GM12878 (cell line): Measurements from ENCODE around the gene CTNNBL1. TPM values are rescaled to one million over a fixed set of nuclear protein-coding genes. Genes with fewer than 3 reads are reported as not detected.

Source experiments
- ATAC-seq: fragments of 200-7000 bp; cut with Tn5 transposase; 3 replicates; pipeline ENCODE4 v1.9.1; 2020; ENCODE audit warnings: mild to moderate bottlenecking, moderate library complexity
- BruUV-seq: library from RNA; stranded (reverse); fragments of 400-500 nt; replicated peaks from 2 replicates; lab custom pipeline; 2021; lab: Mats Ljungman, UMichigan
- CTCF ChIA-PET: fragments of 300-600 bp; sonication (Branson Sonifier 250); formaldehyde crosslinking; extraction: SDS; loops from one replicate; lab custom pipeline; 2021; ENCODE audit warnings: inconsistent platforms; lab: Yijun Ruan, JAX
- POLR2A ChIA-PET: fragments of 350-600 bp; formaldehyde crosslinking; extraction: SDS; loops from one replicate; lab custom pipeline; 2021; ENCODE audit warnings: inconsistent platforms; lab: Charles Lee
- RAD21 ChIA-PET: fragments of 300-600 bp; sonication (Branson Sonifier 250); formaldehyde crosslinking; loops from one replicate; lab custom pipeline; 2023; ENCODE audit warnings: antibody characterized with exemption; ENCODE audit not compliant: unreplicated experiment; lab: Charles Lee
- SMC1A ChIA-PET: fragments of 300-600 bp; sonication (Branson Sonifier 250); formaldehyde crosslinking; loops from one replicate; lab custom pipeline; 2023; ENCODE audit not compliant: unreplicated experiment, uncharacterized antibody; lab: Charles Lee
- DNase-seq: peaks from one replicate; pipeline ENCODE4 v3.0.0-alpha.2; 2011; ENCODE audit warnings: low read depth, low spot score
- FAIRE-seq: peaks from 3 replicates; lab custom pipeline; 2011; peaks lifted over from hg19 to GRCh38; lab: Jason Lieb, UNC
- H2AFZ ChIP-seq: 2 replicates; pipeline ENCODE4 v1.6.0; 2011; ENCODE audit warnings: low read depth, low read length, control low read depth; ENCODE audit not compliant: control insufficient read depth
- H3K27ac ChIP-seq: 2 replicates; pipeline ENCODE4 v1.5.1; 2011; ENCODE audit warnings: control low read depth; ENCODE audit not compliant: control insufficient read depth, insufficient read depth
- H3K27me3 ChIP-seq, 2 experiments: replicated peaks in 1 of 2; 2 replicates each; pipeline versions ENCODE4 v1.6.0 to v1.6.1; 2011; ENCODE audit warnings: low read length in 1 of 2; ENCODE audit not compliant: control insufficient read depth in 2 of 2, insufficient read depth in 2 of 2
- H3K36me3 ChIP-seq, 2 experiments: 2 replicates each; pipeline ENCODE4 v1.5.1; 2011; ENCODE audit warnings: low read length in 1 of 2; ENCODE audit not compliant: control insufficient read depth in 2 of 2, insufficient read depth in 2 of 2
- H3K4me1 ChIP-seq: 2 replicates; pipeline ENCODE4 v1.6.1; 2011; ENCODE audit warnings: mild to moderate bottlenecking, low read length, moderate library complexity, mixed read lengths; ENCODE audit not compliant: control insufficient read depth, insufficient read depth
- H3K4me2 ChIP-seq: 2 replicates; pipeline ENCODE4 v1.6.0; 2011; ENCODE audit warnings: control low read depth; ENCODE audit not compliant: control insufficient read depth, insufficient read depth
- H3K4me3 ChIP-seq: fragments of 200-600 bp; sonication (generic); 2 replicates; pipeline ENCODE4 v1.5.1; 2016
- H3K79me2 ChIP-seq: 2 replicates; pipeline ENCODE4 v1.6.0; 2011; ENCODE audit warnings: low read length; ENCODE audit not compliant: control insufficient read depth, insufficient read depth
- H3K9ac ChIP-seq: 2 replicates; pipeline ENCODE4 v1.8.0; 2011; ENCODE audit warnings: low read length, control low read depth, mixed read lengths; ENCODE audit not compliant: control insufficient read depth, insufficient read depth
- H3K9me3 ChIP-seq: replicated peaks from 3 replicates; pipeline ENCODE4 v1.5.1; 2011; ENCODE audit warnings: mild to moderate bottlenecking, low read length; ENCODE audit not compliant: control insufficient read depth, insufficient read depth
- H4K20me1 ChIP-seq: 2 replicates; pipeline ENCODE4 v1.6.0; 2011; ENCODE audit not compliant: control insufficient read depth, insufficient read depth
- ATF7 ChIP-seq: fragments of 450-650 bp; IDR thresholded peaks from 2 replicates; pipeline ENCODE4 v1.6.1; 2016; ENCODE audit warnings: low read depth, mild to moderate bottlenecking
- CBX3 ChIP-seq: fragments of 200-600 bp; sonication (generic); IDR thresholded peaks from 2 replicates; pipeline ENCODE4 v1.6.1; 2016; ENCODE audit warnings: low read depth, borderline replicate concordance
- EZH2 ChIP-seq: IDR thresholded peaks from 2 replicates; pipeline ENCODE4 v1.6.1; 2012; ENCODE audit warnings: low read depth, mild to moderate bottlenecking, control low read depth, inconsistent platforms, low read length, borderline replicate concordance; ENCODE audit not compliant: control insufficient read depth
- GABPA ChIP-seq: IDR thresholded peaks from 2 replicates; pipeline ENCODE4 v1.6.1; 2014; ENCODE audit warnings: antibody characterized with exemption, low read depth, mild to moderate bottlenecking, inconsistent platforms
- NKRF ChIP-seq: fragments of 450-650 bp; conservative IDR thresholded peaks from 2 replicates; pipeline ENCODE4 v1.6.1; 2017; ENCODE audit warnings: mild to moderate bottlenecking, moderate library complexity
- NR2C2 ChIP-seq: IDR thresholded peaks from 2 replicates; pipeline ENCODE4 v1.6.1; 2011; ENCODE audit warnings: borderline replicate concordance, low read depth; ENCODE audit not compliant: control insufficient read depth, insufficient read length
- POLR2AphosphoS5 ChIP-seq: IDR thresholded peaks from 2 replicates; pipeline ENCODE4 v1.6.1; 2011; ENCODE audit warnings: mild to moderate bottlenecking, low read length, inconsistent platforms
- PRDM15 ChIP-seq: fragments of 450-650 bp; formaldehyde crosslinking; IDR thresholded peaks from 2 replicates; pipeline ENCODE4 v1.4.0; 2020; ENCODE audit warnings: mild to moderate bottlenecking, moderate library complexity
- SREBF2 ChIP-seq: IDR thresholded peaks from 2 replicates; pipeline ENCODE4 v1.6.1; 2012; ENCODE audit warnings: mild to moderate bottlenecking, low read length
- SUPT20H ChIP-seq: IDR thresholded peaks from 2 replicates; pipeline ENCODE4 v1.6.1; 2011; ENCODE audit warnings: low read depth, mild to moderate bottlenecking, low read length, moderate library complexity, borderline replicate concordance; ENCODE audit not compliant: control insufficient read depth
- ZSCAN29 ChIP-seq: fragments of 450-650 bp; IDR thresholded peaks from 2 replicates; pipeline ENCODE4 v1.6.1; 2017; ENCODE audit warnings: mild to moderate bottlenecking, moderate library complexity
- WGBS: methylation state at CpG from one replicate; pipeline ENCODE4 v1.1.6; 2016; ENCODE audit warnings: low lambda C conversion rate; ENCODE audit not compliant: insufficient replicate concordance, insufficient coverage; ENCODE audit errors: missing lambda C conversion rate; 5-methylcytosine and 5-hydroxymethylcytosine counted together
- in situ Hi-C: fragments of 300-500 bp; cut with MboI; formaldehyde crosslinking; loops from 9 replicates; pipeline ENCODE4 v1.14.3; 2018; ENCODE audit warnings: mixed read lengths
- intact Hi-C: fragments of 100-400 bp; cut with micrococcal nuclease; formaldehyde crosslinking; loops from one replicate; pipeline ENCODE4 v1.14.2; 2022; ENCODE audit not compliant: unreplicated experiment
- polyA plus RNA-seq, 11 experiments: library from polyadenylated mRNA; depleted of rRNA in 4 of 11; unstranded in 6 of 11; stranded (reverse) in 5 of 11; fragments of >200 nt; fragmentation: Nextera tagmentation in 4 of 11; fragmentation: Illumina TruSeq in 1 of 11; extraction: Ambion mirVana in 4 of 11; extraction: Trizol in 1 of 11; gene quantifications; 1 replicate in 1 of 11; 2 replicates in 10 of 11; pipeline versions ENCODE4 v1.2.1 to v1.2.3, GENCODE V29; 2011 to 2016; ENCODE audit warnings: inconsistent platforms in 2 of 11, missing spikeins in 2 of 11, low read depth in 1 of 11
- total RNA-seq, 4 experiments: library from RNA; depleted of rRNA in 3 of 4; stranded (reverse); fragments of >200 nt in 3 of 4; fragmentation: Illumina TruSeq in 1 of 4; extraction: Trizol in 1 of 4; gene quantifications; 2 replicates each; pipeline versions ENCODE4 v1.2.1 to v1.2.3, GENCODE V29; 2013 to 2021

The CTNNBL1 gene
- total and polyA plus RNA-seq, 10 of the 15 experiments (the other 5 are each of a cell fraction or from before 2014, with no cell fraction given): 43.1 to 102 (median 67.8) TPM

- ChIA-PET POLR2A (no interaction called here), CTCF (no interaction called here), SMC1A (no interaction called here), RAD21 (no interaction called here)
- TF ChIP-seq NKRF: no peak
- no peak for TF ChIP-seq NR2C2
- TF ChIP-seq CBX3: no peak
- no peak for TF ChIP-seq POLR2AphosphoS5
- TF ChIP-seq EZH2: no peak
- no peak for TF ChIP-seq PRDM15 (CRISPR knock-in tag)
- TF ChIP-seq ZSCAN29: no peak
- TF ChIP-seq ATF7: no peak
- no peak for TF ChIP-seq SREBF2
- TF ChIP-seq SUPT20H: no peak
- TF ChIP-seq GABPA: no peak
- Histone ChIP-seq H3K4me2 (no peak overlapping the region), H3K9me3 (no peaks in the 10 kb centered on the region), H3K27ac (no peak overlapping the region), H2AFZ (no peak overlapping the region), H3K4me1 (peaks cover 10% of the 10 kb centered on the region), H3K4me3 (no peak overlapping the region), H3K27me3 (no peaks in the 10 kb centered on the region), H3K9ac (no peak overlapping the region), H3K79me2 (no peaks in the 10 kb centered on the region), H4K20me1 (no peaks in the 10 kb centered on the region), H3K36me3 (peaks cover 8 to 13% of the 10 kb centered on the region in 2 experiments)
- FAIRE-seq (no peak), DNase-seq (no peak), ATAC-seq (no peak)
- no TSS peak for BruUV-seq
- intact Hi-C loops: no loop called here
- in situ Hi-C loops: no loop called here
- 94% methylated on average over 4 of the region's 4 CpGs for WGBS
These were observed 152.7 kb downstream of the CTNNBL1 start for GRCh38 chr20:37846573-37846972.
